TTC549 (cell line): Measurements from ENCODE around the gene QSOX2.

Source experiments
- FAIRE-seq: peaks from 2 replicates; lab custom pipeline; 2012; peaks lifted over from hg19 to GRCh38; lab: Jason Lieb, UNC

QSOX2 gene

GRCh38 chr9:136171009-136171800, 74.4 kb downstream of the QSOX2 start:
- FAIRE-seq: no peak

GRCh38 chr9:136170006-136170901, 75.4 kb downstream of the QSOX2 start:
- FAIRE-seq: no peak

GRCh38 chr9:136169495-136169894, 76.1 kb downstream of the QSOX2 start:
- no peak for FAIRE-seq

- FAIRE-seq: no peak
These were observed 82.3 kb downstream of the QSOX2 start for GRCh38 chr9:136163248-136163850.

GRCh38 chr9:136160995-136161610, 84.5 kb downstream of the QSOX2 start:
- no peak for FAIRE-seq

GRCh38 chr9:136160381-136160841, 85.2 kb downstream of the QSOX2 start:
- no peak for FAIRE-seq

- FAIRE-seq: no peak
These were observed 85.8 kb downstream of the QSOX2 start for GRCh38 chr9:136159851-136160250.

GRCh38 chr9:136157477-136158265, 87.9 kb downstream of the QSOX2 start:
- no peak for FAIRE-seq
